ENCODE results near the gene NRF1.

The NRF1 gene

DNA sequence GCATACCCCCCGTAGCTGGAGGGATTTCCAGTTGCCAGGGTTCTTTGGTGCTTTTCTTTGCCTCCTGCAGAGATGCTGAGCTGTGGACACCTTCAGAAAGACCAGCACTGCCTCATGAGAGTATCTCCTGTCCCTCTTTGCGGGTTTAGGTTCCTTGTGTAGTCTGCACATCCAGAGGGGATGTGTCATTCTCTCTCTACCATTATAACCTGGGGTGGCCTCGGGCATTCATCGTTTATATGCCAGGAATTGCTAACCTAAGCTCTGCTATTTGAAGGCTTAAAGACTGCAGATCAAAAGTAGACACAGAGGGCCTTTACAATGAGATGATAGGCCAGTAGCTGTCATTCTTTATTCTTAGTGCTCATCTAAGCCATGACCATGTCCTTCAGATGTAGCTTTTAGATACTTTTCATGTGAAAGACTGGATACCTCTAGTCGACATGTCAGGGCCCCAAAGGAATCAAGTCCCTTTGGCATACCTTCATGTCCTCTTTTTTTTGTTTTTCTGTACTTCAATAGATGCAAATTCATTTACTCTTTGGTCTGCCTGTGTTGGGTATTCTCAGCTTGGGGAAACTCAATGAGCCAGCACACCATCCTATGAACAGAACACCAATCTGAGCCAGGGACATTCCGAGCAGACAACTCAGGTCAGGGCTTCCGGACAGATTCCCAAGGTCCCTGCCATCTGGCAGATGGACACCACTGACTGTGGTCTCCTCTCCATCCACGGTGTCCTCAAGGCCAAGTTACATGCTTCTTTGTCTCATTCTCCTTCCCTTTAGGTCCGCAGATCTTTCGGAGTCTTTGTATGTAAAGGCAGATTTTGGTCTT lies 129.3 kb downstream of the NRF1 start:
- no peak for DNase-seq (ENCODE audit: low spot score)

GRCh38 chr7:129741743-129742213 lies 130.3 kb downstream of the NRF1 start:
- DNase-seq (ENCODE audit: low spot score): no peak

DNA sequence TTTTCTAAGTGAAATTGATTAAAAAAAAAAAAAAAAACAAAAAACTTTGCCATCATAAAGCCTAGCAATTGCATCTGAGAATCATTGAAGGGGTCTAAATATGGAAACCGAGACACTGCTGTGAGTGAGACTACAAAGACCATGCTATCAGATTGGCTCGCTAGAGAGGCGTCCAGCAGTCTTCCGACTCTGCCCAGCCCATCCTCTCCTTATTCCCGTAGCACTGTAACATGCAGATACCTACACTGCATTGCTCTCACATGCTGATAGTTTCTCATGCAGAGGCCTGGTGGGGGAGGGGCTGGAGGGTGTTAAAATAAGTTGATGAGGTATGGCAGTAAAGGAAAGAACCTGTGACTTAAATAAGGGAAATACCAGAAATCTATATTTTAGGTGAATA lies 130.7 kb downstream of the NRF1 start:
- DNase-seq (ENCODE audit: low spot score): no peak

DNA sequence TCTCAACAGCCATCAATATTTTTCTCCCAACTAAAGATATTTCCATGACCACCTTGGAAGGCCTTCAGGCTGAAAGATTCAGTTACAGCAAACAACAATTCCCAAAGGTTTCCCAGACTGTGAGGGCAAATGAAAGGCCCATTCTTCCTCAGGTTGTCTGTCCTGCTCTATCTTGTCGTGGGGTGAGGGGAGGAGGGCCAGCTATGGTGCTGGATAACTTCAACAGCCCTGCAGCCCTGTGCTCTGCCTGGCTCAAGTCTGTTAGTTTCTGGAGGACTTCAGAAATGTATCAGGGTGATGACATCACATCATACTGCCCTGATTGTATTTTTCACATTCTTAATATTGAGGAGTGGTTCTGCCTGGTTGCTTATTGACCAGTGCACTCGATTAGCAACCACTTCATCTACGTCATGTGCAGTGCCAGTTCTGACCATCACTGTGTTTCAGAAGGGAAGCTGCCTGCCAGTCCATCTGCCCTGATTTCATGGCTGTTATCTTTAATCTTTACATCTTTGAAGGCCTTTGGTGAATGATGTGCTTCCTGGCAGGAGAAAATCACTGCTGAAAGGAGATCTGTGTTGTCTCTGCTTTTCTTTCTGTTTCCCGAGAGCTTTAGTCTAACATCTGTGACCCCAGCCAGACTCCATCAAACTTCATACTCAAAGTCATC lies 135.5 kb downstream of the NRF1 start:
- no peak for DNase-seq (ENCODE audit: low spot score)

DNA sequence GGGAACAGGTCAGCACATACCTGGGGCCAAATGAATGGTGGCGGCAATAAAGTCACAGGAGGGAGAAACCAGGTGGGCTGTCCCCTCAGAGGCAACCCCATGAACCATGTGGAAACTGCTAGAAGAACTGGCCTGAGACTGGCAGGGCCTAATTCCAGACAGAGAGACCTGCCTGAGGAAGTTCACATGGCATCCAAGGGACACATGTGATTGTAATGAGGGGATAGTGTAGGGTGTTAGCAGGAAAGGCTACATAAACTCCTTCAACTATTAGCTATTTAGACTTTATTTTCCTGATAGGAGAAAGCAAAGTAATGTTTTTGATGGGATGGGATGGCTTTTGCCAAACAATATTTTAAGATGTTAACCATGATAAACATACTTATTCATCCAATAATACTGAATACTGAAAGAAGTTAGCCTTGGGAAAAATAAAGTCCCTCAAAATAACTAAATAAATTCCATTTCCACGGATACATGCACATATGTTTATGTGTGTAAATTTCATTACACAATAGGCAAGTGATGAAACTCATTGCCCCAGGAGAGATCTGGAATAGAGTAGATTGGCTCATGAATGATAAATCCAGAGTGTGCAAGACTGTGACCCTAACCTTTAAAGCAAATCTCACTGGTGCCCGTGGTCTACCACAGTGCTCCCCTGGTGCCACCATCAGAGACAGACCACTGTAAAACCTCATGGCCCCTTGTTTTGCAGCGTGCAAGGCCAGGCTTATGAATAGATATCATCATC lies 137.0 kb downstream of the NRF1 start:
- no peak for DNase-seq (ENCODE audit: low spot score)

DNA sequence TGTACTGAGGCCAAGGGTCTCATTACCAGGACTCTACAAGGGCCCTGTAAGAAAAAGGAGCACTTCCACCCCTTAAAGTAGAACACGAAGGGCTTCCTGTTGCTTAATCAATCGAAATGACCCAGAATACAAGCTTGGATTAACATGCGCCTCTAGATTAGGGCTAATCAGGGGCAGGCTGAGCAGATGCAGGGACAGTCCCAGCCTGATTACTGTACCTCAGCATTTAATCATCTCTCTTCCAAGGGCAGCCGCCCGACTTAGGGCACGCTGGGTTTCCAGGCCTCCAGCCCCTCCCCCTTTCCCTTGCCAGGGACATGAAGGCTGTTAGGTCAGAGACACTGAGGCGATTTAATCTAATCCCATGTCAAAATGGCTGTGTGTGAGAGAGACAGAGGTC lies 138.6 kb downstream of the NRF1 start:
- DNase-seq (ENCODE audit: low spot score): no peak

- no peak for DNase-seq (ENCODE audit: low spot score)
These were observed 139.0 kb downstream of the NRF1 start for GRCh38 chr7:129750501-129750900.

- DNase-seq (ENCODE audit: low spot score): no peak
These were observed 140.4 kb downstream of the NRF1 start for GRCh38 chr7:129751916-129752315.

GRCh38 chr7:129752760-129753159 lies 141.2 kb downstream of the NRF1 start:
- no peak for DNase-seq (ENCODE audit: low spot score)

DNA sequence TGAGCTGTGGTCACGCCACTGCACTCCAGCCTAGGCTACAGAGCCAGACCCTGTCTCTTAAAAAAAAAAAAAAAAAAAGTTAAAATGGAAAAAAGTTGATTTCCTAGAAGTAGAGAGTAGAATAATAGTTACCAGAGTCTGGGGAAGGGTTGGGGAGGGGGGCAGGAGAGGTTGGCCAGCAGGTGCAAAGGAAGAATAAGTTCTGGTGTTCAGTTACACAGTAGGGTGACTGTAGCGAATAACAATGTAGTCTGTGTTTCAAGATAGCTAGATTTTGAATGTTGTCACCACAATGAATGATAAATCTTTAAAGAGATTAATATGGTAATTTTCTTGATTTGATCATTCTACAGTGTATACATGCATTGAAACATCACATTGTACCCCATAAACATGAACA lies 142.9 kb downstream of the NRF1 start:
- no peak for DNase-seq (ENCODE audit: low spot score)

DNA sequence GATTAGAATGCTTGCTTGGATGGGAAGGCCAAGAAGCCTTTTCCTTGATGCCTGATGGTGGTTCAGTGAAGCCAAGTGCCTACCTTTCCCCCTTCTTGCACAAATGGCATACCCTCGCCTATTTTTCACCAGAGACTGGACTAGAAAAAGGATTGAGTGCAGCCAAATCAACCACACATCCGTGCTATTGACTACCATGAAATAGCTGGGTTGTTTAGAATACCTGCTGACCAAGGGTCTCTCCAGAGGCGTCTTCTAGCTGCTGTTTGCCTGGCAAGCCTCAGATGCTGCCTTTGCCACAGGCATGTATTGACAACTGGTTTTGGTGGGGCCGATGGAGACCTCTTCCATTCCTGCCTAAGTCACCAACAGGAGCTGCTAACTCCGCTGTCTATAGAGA lies 146.5 kb downstream of the NRF1 start:
- DNase-seq (ENCODE audit: low spot score): no peak

DNA sequence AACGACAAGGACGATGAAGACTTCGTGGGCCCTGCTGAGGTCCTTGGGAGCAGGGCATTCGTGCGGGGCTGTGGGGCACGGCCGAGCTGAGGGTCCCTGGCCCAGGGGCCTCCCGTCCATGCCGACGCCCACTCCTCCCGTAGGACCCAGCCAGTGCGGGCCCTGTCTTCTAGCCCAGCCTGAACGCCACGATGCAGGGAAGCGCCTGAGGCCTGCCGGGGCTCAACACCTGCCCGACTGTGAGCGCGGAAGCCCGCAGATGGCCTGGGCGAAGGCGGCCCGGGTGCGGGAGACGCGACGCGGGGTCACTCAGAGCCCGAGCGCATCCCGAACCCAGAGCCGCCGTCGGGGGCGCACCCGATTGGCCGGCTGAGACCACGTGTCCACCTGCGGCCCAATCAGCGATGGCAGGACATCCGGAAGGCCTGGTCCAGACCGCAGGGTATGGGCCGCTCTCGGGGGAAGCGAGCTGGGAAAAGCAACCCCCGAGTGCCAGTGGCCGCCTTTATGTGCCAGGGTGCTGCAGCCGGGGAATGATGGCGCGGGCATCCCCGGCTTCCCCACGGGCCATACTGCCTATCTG lies 151.0 kb downstream of the NRF1 start:
- no peak for DNase-seq (ENCODE audit: low spot score)

- no peak for DNase-seq (ENCODE audit: low spot score)
These were observed 152.9 kb downstream of the NRF1 start for GRCh38 chr7:129764247-129765084.

DNA sequence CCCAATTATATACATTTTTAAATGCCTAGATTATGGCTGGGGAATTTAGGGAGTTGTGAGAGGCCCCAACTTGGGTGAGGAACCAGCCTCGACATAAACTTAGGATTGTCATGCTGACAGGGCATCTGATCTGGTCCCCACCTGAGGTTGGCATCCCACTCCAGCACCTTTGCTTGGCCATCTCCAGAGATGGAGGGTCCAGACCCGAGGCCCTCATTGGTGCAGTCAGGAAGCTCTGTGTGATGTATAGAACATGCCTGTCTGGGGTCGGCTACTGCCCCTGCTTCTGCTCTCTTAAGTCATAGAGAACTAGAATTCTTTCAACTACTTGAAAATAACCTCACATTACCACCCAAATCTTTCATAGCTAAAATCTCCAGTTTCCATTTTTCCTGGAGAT lies 153.8 kb downstream of the NRF1 start:
- no peak for DNase-seq (ENCODE audit: low spot score)

GRCh38 chr7:129767120-129768015 lies 155.8 kb downstream of the NRF1 start:
- DNase-seq (ENCODE audit: low spot score): no peak

DNA sequence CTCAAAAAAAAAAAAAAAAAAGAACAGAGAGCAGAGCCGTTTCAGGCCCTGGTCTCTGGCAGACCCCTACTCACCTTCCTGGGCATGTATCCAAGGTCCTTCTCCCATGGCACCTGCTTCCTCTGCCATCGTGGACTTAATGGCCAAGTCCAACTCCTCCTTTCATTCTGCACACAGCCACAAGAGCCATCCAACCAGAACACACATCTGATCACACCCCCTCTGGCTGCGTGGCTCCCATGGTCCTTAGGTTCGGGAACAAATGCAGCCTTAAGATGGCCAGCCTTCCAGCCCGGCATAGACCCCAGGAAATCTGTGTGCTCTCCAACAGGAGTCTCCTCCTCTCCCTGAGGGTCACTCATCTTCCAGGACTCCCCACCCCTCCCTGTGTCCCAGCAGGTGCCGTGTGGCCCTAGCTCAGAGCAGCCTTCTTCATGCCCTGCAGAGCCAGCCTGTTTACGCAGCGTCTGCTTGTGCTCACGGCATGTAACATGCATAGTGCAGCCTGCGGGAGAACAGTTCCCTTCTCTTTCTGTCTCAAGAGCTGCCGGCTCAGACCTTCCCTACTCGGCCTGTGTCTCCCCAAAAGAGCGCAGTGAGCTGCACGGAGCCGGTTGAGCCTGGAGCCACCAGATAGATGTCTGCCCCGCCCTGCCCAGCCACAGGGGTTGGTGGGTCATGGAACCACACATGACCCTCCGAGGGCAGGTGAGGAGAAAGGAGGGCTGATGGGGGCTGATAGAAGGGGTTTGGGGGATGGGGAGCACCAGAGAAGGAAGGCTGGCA lies 157.3 kb downstream of the NRF1 start:
- no peak for DNase-seq (ENCODE audit: low spot score)

DNA sequence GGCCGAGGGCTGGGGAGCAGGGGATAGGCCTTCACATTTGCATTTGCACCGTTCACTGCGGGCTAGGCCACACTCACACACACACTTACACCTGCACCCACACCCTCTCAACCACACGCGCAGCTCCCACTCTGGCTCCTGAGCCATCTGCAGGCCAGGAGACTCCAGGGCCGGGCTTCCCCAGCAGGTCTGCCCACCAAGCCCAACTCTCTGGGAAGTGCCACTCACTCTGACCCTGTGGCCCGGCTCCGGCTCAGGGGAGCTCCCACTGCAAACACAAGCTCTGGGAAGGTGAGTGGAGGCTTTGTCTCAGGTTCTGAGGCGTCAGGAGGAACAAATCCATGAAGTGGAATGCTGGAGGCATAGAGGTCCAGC lies 157.9 kb downstream of the NRF1 start:
- no peak for DNase-seq (ENCODE audit: low spot score)

GRCh38 chr7:129769866-129770808 lies 158.6 kb downstream of the NRF1 start:
- no peak for DNase-seq (ENCODE audit: low spot score)
